Activated T-cell treated with anti-CD3 and anti-CD28 coated beads, Interleukin-2, amount 50 U/mL, for 4 hours (primary cell): ENCODE data around the gene SYNE1. TPM values are rescaled to one million over a fixed set of nuclear protein-coding genes. Genes with fewer than 3 reads are reported as not detected.
"Not testable (repeated sequence)": the region's sequence is repeated elsewhere in the genome, so short reads cannot be mapped to it uniquely, and the experiment has no call there.

ENCODE experiments used
- ATAC-seq, 2 donors: fragments of 200-7000 bp; cut with Tn5 transposase; one replicate each; pipeline ENCODE4 v1.10.0; 2021
- DNase-seq: peaks from one replicate; pipeline ENCODE4 v3.0.0-alpha.2; 2020
- H3K27me3 Mint-ChIP-seq: one replicate; pipeline ENCODE4 v1.8.0; 2021; ENCODE audit warnings: low read depth, mixed read lengths
- H3K36me3 Mint-ChIP-seq: one replicate; pipeline ENCODE4 v1.8.0; 2022; ENCODE audit warnings: mixed read lengths; ENCODE audit not compliant: insufficient read depth
- H3K4me1 Mint-ChIP-seq: one replicate; pipeline ENCODE4 v1.8.0; 2021; ENCODE audit warnings: low read depth, mixed read lengths
- H3K4me3 Mint-ChIP-seq: one replicate; pipeline ENCODE4 v1.8.0; 2021; ENCODE audit warnings: mild to moderate bottlenecking, moderate library complexity, mixed read lengths
- H3K9me3 Mint-ChIP-seq: one replicate; pipeline ENCODE4 v1.8.0; 2021; ENCODE audit warnings: mixed read lengths
- total RNA-seq, 3 donors: library from RNA; stranded (reverse); gene quantifications; one replicate each; pipeline ENCODE4 v1.2.1, GENCODE V29; 2021

Gene SYNE1
- total RNA-seq, 3 donors from 2014 or later = 11.0 to 16.1 (median 11.1) TPM

DNA sequence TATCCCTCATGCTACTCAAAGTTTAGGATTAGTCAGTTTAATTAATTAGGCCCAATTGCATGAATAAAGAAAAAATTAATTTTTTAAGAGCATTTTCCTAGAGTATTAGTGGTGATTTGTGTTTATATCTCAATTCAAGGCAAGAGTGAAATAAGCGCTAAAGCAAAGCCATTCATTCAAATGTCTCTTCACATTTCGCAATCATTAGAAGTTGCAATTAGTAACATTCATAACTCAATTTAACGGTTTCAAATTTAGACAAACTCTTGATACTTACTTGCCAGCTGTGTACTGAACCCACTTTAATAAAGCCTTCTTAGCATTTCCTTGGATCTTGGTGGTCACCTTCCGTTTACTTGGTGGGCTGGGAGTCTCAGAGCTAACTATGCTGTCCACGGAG, 127.2 kb downstream of the SYNE1 start:
- H3K9me3 Mint-ChIP-seq = no peaks in the 10 kb centered on the region
- ATAC-seq = no peak
- no peak overlapping the region for H3K4me3 Mint-ChIP-seq
- no peaks in the 10 kb centered on the region for H3K36me3 Mint-ChIP-seq
- H3K27me3 Mint-ChIP-seq = peaks cover 6% of the 10 kb centered on the region
- H3K4me1 Mint-ChIP-seq = no peaks in the 10 kb centered on the region
- DNase-seq = no peak

- Mint-ChIP-seq H3K36me3 (no peaks in the 10 kb centered on the region), H3K4me3 (no peak overlapping the region), H3K27me3 (no peaks in the 10 kb centered on the region), H3K4me1 (no peaks in the 10 kb centered on the region), H3K9me3 (no peaks in the 10 kb centered on the region)
- ATAC-seq = no peak
- no peak for DNase-seq
These were observed 128.7 kb downstream of the SYNE1 start for GRCh38 chr6:152508477-152508876.

- no peaks in the 10 kb centered on the region for H3K36me3 Mint-ChIP-seq
- H3K27me3 Mint-ChIP-seq = peaks cover 1% of the 10 kb centered on the region
- no peak for DNase-seq
- ATAC-seq = no peak
- no peak overlapping the region for H3K4me3 Mint-ChIP-seq
- H3K9me3 Mint-ChIP-seq = no peaks in the 10 kb centered on the region
- H3K4me1 Mint-ChIP-seq = no peaks in the 10 kb centered on the region
These were observed 133.6 kb downstream of the SYNE1 start for GRCh38 chr6:152503546-152503945.

DNA sequence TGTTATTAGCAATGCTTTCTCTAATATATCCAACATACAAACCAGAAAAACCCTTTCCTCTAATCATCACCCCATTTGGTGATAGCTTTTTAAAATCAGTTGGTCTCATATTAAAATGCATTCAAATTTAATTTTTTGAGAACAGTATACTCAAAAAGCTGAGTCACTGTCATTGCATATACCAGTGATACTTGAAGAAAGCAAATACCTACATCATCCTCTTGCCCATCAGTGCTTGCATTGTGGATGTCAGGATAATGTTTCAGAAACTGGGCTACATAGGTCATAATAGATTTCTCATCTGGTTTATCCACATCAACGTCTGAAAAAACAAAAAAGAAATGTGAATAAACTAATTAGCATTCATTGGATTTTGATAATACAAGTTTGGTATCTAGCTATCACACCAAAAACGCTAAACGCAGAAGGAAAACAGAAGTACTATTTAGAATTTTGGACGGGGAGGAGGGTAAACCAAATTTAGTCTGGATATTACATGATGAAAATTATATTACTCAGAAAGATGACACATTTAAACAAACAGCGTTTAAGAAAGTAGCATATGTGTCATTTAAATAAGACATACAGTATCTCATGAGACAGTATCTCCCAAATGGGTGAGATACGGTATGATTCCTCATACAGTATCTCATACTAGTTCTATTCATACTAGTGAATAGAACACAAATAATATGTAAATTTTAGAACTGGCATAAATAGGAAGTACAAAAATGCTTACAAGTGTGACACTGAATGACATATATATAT, 134.6 kb downstream of the SYNE1 start:
- Mint-ChIP-seq H3K4me1 (no peaks in the 10 kb centered on the region), H3K9me3 (no peaks in the 10 kb centered on the region), H3K4me3 (no peak overlapping the region), H3K36me3 (no peaks in the 10 kb centered on the region), H3K27me3 (peaks cover 1% of the 10 kb centered on the region)
- ATAC-seq (no peak), DNase-seq (no peak)

DNA sequence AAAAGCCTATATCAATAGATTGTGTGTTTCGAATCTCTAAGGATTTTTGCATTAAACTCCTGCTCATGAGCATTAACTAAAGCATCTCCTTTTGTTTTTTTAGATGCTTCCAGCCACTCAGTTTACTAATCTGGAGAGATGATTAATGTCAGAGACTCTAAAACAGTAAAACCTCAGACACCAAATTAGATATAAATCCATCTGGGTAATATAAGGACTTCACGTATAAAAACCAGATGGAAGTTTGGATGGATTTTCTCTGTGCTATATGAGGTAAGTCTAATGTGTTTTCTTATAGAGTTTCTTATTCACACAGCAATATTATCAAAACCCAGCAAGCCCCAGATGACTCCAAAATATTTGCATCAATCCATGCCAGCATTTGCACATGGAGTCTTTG, 137.2 kb downstream of the SYNE1 start:
- peaks cover 4% of the 10 kb centered on the region for H3K27me3 Mint-ChIP-seq
- no peaks in the 10 kb centered on the region for H3K9me3 Mint-ChIP-seq
- no peaks in the 10 kb centered on the region for H3K4me1 Mint-ChIP-seq
- no peaks in the 10 kb centered on the region for H3K36me3 Mint-ChIP-seq
- ATAC-seq (no peak), DNase-seq (no peak)
- H3K4me3 Mint-ChIP-seq = no peak overlapping the region

- H3K36me3 Mint-ChIP-seq = no peaks in the 10 kb centered on the region
- peaks cover 2% of the 10 kb centered on the region for H3K27me3 Mint-ChIP-seq
- no peaks in the 10 kb centered on the region for H3K4me1 Mint-ChIP-seq
- H3K4me3 Mint-ChIP-seq = no peak overlapping the region
- DNase-seq = no peak
- no peaks in the 10 kb centered on the region for H3K9me3 Mint-ChIP-seq
- ATAC-seq = no peak
These were observed 140.4 kb downstream of the SYNE1 start for GRCh38 chr6:152496731-152497130.

GRCh38 chr6:152495456-152495855, 141.7 kb downstream of the SYNE1 start:
- H3K9me3 Mint-ChIP-seq, H3K4me3 Mint-ChIP-seq, H3K27me3 Mint-ChIP-seq, H3K36me3 Mint-ChIP-seq, H3K4me1 Mint-ChIP-seq, DNase-seq, ATAC-seq: not testable (repeated sequence)

DNA sequence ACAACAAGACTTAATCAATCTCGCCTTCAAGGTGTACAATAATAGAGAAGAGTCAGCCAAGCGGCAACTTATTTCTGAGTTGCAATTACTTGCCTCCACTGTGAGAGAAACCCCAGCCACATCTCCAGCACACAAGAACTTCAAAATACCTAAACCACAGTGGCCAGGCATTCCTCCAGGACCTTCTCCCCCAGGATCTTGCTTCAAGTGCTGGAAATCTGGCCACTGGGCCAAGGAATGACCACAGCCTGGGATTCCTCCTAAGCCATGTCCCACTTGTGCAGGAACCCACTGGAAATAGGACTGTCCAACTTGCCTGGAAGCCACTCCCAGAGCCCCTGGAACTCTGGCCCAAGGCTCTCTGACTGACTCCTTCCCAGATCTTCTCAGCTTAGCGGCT, 144.9 kb downstream of the SYNE1 start:
- not testable (repeated sequence) for H3K4me1 Mint-ChIP-seq, H3K9me3 Mint-ChIP-seq, H3K27me3 Mint-ChIP-seq, H3K36me3 Mint-ChIP-seq, ATAC-seq, H3K4me3 Mint-ChIP-seq, DNase-seq

- H3K27me3 Mint-ChIP-seq, H3K4me3 Mint-ChIP-seq, DNase-seq, ATAC-seq, H3K9me3 Mint-ChIP-seq, H3K36me3 Mint-ChIP-seq, H3K4me1 Mint-ChIP-seq: not testable (repeated sequence)
These were observed 145.7 kb downstream of the SYNE1 start for GRCh38 chr6:152491501-152491900.

- not testable (repeated sequence) for H3K9me3 Mint-ChIP-seq, H3K4me3 Mint-ChIP-seq, H3K36me3 Mint-ChIP-seq, DNase-seq, H3K4me1 Mint-ChIP-seq, ATAC-seq, H3K27me3 Mint-ChIP-seq
These were observed 146.2 kb downstream of the SYNE1 start for GRCh38 chr6:152490971-152491378.

DNA sequence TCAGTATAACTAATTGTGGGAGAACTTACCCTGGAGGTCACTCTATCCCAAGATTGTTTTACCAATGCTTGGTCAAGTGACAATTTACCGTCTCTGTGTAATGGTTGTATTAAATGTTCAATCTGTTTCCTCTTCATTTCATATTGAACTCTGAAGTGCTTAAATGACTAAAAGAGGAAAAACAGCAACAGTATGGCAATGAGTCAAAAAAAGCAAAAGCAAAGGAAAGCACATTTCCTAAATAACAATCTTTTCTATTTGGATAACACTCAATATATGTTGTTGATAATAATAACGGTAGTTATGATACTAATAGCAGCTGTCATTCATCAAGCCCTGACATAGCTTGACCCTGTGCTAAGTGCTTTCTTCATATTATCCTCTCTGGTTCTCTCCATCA, 152.4 kb downstream of the SYNE1 start:
- Mint-ChIP-seq H3K27me3 (peaks cover 3% of the 10 kb centered on the region), H3K4me1 (no peaks in the 10 kb centered on the region), H3K9me3 (no peaks in the 10 kb centered on the region), H3K4me3 (no peak overlapping the region), H3K36me3 (no peaks in the 10 kb centered on the region)
- no peak for DNase-seq
- no peak for ATAC-seq

- Mint-ChIP-seq H3K27me3 (peaks cover 3% of the 10 kb centered on the region), H3K9me3 (no peaks in the 10 kb centered on the region), H3K36me3 (no peaks in the 10 kb centered on the region), H3K4me3 (no peak overlapping the region), H3K4me1 (no peaks in the 10 kb centered on the region)
- ATAC-seq (no peak), DNase-seq (no peak)
These were observed 154.9 kb downstream of the SYNE1 start for GRCh38 chr6:152482289-152482688.

GRCh38 chr6:152478377-152479010, 158.7 kb downstream of the SYNE1 start:
- Mint-ChIP-seq H3K36me3 (no peaks in the 10 kb centered on the region), H3K9me3 (peaks cover 3% of the 10 kb centered on the region), H3K4me1 (no peaks in the 10 kb centered on the region), H3K4me3 (no peak overlapping the region), H3K27me3 (no peaks in the 10 kb centered on the region)
- DNase-seq = no peak
- no peak for ATAC-seq

GRCh38 chr6:152474354-152474753, 162.8 kb downstream of the SYNE1 start:
- no peak for ATAC-seq
- Mint-ChIP-seq H3K4me1 (no peaks in the 10 kb centered on the region), H3K4me3 (no peak overlapping the region), H3K9me3 (peaks cover 3% of the 10 kb centered on the region), H3K27me3 (no peaks in the 10 kb centered on the region), H3K36me3 (no peaks in the 10 kb centered on the region)
- DNase-seq = no peak

GRCh38 chr6:152472325-152472724, 164.8 kb downstream of the SYNE1 start:
- Mint-ChIP-seq H3K36me3 (no peaks in the 10 kb centered on the region), H3K4me1 (no peaks in the 10 kb centered on the region), H3K4me3 (no peak overlapping the region), H3K27me3 (no peaks in the 10 kb centered on the region), H3K9me3 (peaks cover 3% of the 10 kb centered on the region)
- ATAC-seq (no peak), DNase-seq (no peak)
